K562 (cell line): ENCODE data around the gene USP2. TPM values are rescaled to one million over a fixed set of nuclear protein-coding genes. Genes with fewer than 3 reads are reported as not detected.

Experiments
- CCNT2 ChIP-seq: IDR thresholded peaks from 2 replicates; pipeline ENCODE4 v1.6.1; 2011; ENCODE audit warnings: borderline replicate concordance, low read depth, mild to moderate bottlenecking, moderate library complexity, mixed read lengths, low read length; ENCODE audit not compliant: insufficient read length; ENCODE audit errors: extremely low read depth
- ELF1 ChIP-seq: fragments of 200-800 bp; sonication (Bioruptor generic); IDR thresholded peaks from 2 replicates; pipeline ENCODE4 v1.6.1; 2016; ENCODE audit warnings: missing genetic modification characterization, missing compliant biosample characterization
- MBD2 ChIP-seq: sonication (generic); IDR thresholded peaks from 2 replicates; pipeline ENCODE4 v1.6.1; 2016; ENCODE audit warnings: low read depth, borderline replicate concordance
- NFIC ChIP-seq: fragments of 450-650 bp; IDR thresholded peaks from 2 replicates; pipeline ENCODE4 v1.6.1; 2017; ENCODE audit warnings: mild to moderate bottlenecking, inconsistent platforms
- NFXL1 ChIP-seq: fragments of 450-650 bp; formaldehyde crosslinking; IDR thresholded peaks from 2 replicates; pipeline ENCODE4 v1.4.0; 2021; ENCODE audit warnings: mild to moderate bottlenecking
- NONO ChIP-seq, 2 experiments: fragments of 200-400 bp in 1 of 2; fragments of 450-650 bp in 1 of 2; formaldehyde crosslinking in 1 of 2; IDR thresholded peaks; 2 replicates each; pipeline ENCODE4 v1.6.1; 2017; ENCODE audit warnings: low read depth in 2 of 2, mild to moderate bottlenecking in 2 of 2, moderate library complexity in 2 of 2, low read length in 1 of 2
- POLR2H ChIP-seq: IDR thresholded peaks from 2 replicates; pipeline ENCODE4 v1.6.1; 2016; ENCODE audit warnings: missing genetic modification characterization, low read depth, mild to moderate bottlenecking, control low read depth, missing compliant biosample characterization, moderate library complexity
- PRPF4 ChIP-seq: fragments of 200-400 bp; formaldehyde crosslinking; IDR thresholded peaks from one replicate; pipeline ENCODE4 v1.6.1; 2017; ENCODE audit warnings: low read length, low read depth, mild to moderate bottlenecking; ENCODE audit not compliant: insufficient read depth, poor library complexity, severe bottlenecking
- PTRF ChIP-seq: fragments of 450-650 bp; IDR thresholded peaks from 2 replicates; pipeline ENCODE4 v1.6.1; 2016; ENCODE audit warnings: mild to moderate bottlenecking, missing genetic modification characterization, missing compliant biosample characterization
- RBFOX2 ChIP-seq: fragments of 200-400 bp; formaldehyde crosslinking; IDR thresholded peaks from 2 replicates; pipeline ENCODE4 v1.6.1; 2017; ENCODE audit warnings: low read depth, mild to moderate bottlenecking, low read length, moderate library complexity
- SMAD1 ChIP-seq: fragments of 150-350 bp; IDR thresholded peaks from 2 replicates; pipeline ENCODE4 v1.6.1; 2014; ENCODE audit warnings: low read length, low read depth; ENCODE audit not compliant: partially characterized antibody
- SP1 ChIP-seq: sonication (generic); formaldehyde crosslinking; IDR thresholded peaks from 2 replicates; pipeline ENCODE4 v1.8.1; 2022; ENCODE audit warnings: mild to moderate bottlenecking, missing genetic modification reagents
- TCF7L2 ChIP-seq: fragments of 150-350 bp; IDR thresholded peaks from 2 replicates; pipeline ENCODE4 v1.6.1; 2016; ENCODE audit warnings: low read depth, mild to moderate bottlenecking, low read length, moderate library complexity
- ZFX ChIP-seq: sonication (generic); formaldehyde crosslinking; IDR thresholded peaks from 2 replicates; pipeline ENCODE4 v1.8.0; 2022; ENCODE audit warnings: mild to moderate bottlenecking, missing genetic modification reagents, moderate library complexity
- ZNF77 ChIP-seq: fragments of 250-450 bp; sonication (Bioruptor Pico); IDR thresholded peaks from 2 replicates; pipeline ENCODE4 v1.5.0; 2020
- polyA plus RNA-seq, 8 experiments: library from polyadenylated mRNA; depleted of rRNA in 4 of 8; stranded (reverse) in 5 of 8; unstranded in 3 of 8; fragments of >200 nt; fragmentation: Nextera tagmentation in 2 of 8; fragmentation: Illumina TruSeq in 1 of 8; extraction: Ambion mirVana in 2 of 8; extraction: Trizol in 1 of 8; gene quantifications; 2 replicates each; pipeline versions ENCODE4 v1.2.1 to v1.2.3, GENCODE V29; 2011 to 2014; ENCODE audit warnings: inconsistent platforms in 1 of 8, missing spikeins in 1 of 8
- total RNA-seq, 7 experiments: library from RNA; depleted of rRNA in 6 of 7; stranded (reverse); fragments of >200 nt in 6 of 7; fragmentation: Illumina TruSeq in 2 of 7; extraction: Trizol in 2 of 7; gene quantifications; 2 replicates each; pipeline versions ENCODE4 v1.2.1 to v1.2.3, GENCODE V29; 2011 to 2021; ENCODE audit warnings: low replicate concordance in 1 of 7
- TF ChIP-seq, protein P1 (sequence below), 2 experiments: IDR thresholded peaks; 2 replicates each; pipeline ENCODE4 v1.6.1; 2011; ENCODE audit warnings: borderline replicate concordance in 1 of 2, control low read depth in 1 of 2, low read depth in 1 of 2, low read length in 1 of 2, mild to moderate bottlenecking in 1 of 2, mixed read lengths in 1 of 2, moderate library complexity in 1 of 2; ENCODE audit not compliant: insufficient read depth in 1 of 2, insufficient read length in 1 of 2, poor library complexity in 1 of 2, severe bottlenecking in 1 of 2; ENCODE audit errors: extremely low read depth in 1 of 2
- TF ChIP-seq, protein P2 (sequence below): fragments of 250-450 bp; sonication (Bioruptor Pico); IDR thresholded peaks from 2 replicates; pipeline ENCODE4 v1.9.0; 2021; ENCODE audit warnings: mild to moderate bottlenecking, inconsistent platforms
- TF ChIP-seq, protein P3 (sequence below): fragments of 250-450 bp; sonication (Bioruptor Pico); IDR thresholded peaks from 2 replicates; pipeline ENCODE4 v1.8.0; 2022; ENCODE audit warnings: inconsistent platforms, mild to moderate bottlenecking, moderate library complexity, borderline replicate concordance
- TF ChIP-seq, protein P4 (sequence below): sonication (generic); formaldehyde crosslinking; IDR thresholded peaks from 2 replicates; pipeline ENCODE4 v1.9.0; 2022; ENCODE audit warnings: mild to moderate bottlenecking, missing genetic modification reagents
- TF ChIP-seq, protein P5 (sequence below): fragments of 450-650 bp; IDR thresholded peaks from one replicate; pipeline ENCODE4 v1.6.1; 2018; ENCODE audit warnings: mild to moderate bottlenecking, moderate library complexity; ENCODE audit not compliant: partially characterized antibody

USP2 gene
- total and polyA plus RNA-seq, 9 of the 15 experiments (the other 6 are each of a cell fraction or from before 2014, with no cell fraction given): 2.8 to 16.9 (median 3.9) TPM

DNA sequence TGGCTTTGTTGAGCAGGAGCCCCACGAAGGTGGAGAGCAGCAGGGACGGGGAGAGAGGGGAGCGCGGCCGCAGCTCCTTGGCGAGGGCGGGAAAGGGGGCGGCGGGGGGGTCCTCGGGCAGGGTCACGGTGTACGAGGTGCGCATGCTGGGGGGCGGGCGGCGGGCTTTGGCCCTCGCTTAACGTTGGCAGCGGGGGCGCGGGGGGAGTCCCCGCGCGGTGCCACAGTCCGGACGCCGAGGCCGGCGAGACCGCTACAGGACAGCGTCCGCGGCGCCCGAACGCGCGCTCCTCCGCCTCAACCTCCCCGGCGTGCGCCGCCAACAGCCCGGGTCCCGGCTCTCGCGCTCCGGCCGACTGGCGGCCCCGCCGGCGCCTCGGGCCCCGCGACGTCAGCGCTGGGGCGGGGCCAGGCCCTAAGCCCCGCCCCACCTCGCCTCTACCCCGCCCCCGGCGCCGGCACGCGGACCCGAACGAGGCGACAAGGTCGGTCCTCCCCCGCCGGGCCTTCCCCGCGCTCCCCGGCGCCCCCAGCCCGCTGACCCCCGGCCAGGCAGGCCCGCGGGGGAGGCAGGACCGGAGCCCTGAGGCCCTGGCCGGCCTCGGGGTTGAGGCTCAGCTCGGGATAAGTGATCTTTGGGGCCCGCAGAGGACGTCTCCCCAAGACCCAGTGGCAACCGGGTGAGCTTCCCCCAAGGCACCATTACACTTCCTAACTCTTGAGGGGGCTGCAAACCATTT, 17.5 kb downstream of the USP2 start (continued):
- 0 out of 2 replicates have a peak, but pooled peaks have one; percentile 36 for TF ChIP-seq RBFOX2
- no peak for TF ChIP-seq PTRF (tag)
- TF ChIP-seq ELF1 (tag): no peak
- no peak for TF ChIP-seq PRPF4
- TF ChIP-seq, protein P1, sequence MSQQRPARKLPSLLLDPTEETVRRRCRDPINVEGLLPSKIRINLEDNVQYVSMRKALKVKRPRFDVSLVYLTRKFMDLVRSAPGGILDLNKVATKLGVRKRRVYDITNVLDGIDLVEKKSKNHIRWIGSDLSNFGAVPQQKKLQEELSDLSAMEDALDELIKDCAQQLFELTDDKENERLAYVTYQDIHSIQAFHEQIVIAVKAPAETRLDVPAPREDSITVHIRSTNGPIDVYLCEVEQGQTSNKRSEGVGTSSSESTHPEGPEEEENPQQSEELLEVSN (IDR thresholded peaks at IDR 0.05; ENCODE audit: borderline replicate concordance in 1 of 2, extremely low read depth in 1 of 2, insufficient read depth in 1 of 2, insufficient read length in 1 of 2, low read depth in 1 of 2, low read length in 1 of 2, poor library complexity in 1 of 2, severe bottlenecking in 1 of 2): peak; percentile 69 to 97
- TF ChIP-seq, protein P2, sequence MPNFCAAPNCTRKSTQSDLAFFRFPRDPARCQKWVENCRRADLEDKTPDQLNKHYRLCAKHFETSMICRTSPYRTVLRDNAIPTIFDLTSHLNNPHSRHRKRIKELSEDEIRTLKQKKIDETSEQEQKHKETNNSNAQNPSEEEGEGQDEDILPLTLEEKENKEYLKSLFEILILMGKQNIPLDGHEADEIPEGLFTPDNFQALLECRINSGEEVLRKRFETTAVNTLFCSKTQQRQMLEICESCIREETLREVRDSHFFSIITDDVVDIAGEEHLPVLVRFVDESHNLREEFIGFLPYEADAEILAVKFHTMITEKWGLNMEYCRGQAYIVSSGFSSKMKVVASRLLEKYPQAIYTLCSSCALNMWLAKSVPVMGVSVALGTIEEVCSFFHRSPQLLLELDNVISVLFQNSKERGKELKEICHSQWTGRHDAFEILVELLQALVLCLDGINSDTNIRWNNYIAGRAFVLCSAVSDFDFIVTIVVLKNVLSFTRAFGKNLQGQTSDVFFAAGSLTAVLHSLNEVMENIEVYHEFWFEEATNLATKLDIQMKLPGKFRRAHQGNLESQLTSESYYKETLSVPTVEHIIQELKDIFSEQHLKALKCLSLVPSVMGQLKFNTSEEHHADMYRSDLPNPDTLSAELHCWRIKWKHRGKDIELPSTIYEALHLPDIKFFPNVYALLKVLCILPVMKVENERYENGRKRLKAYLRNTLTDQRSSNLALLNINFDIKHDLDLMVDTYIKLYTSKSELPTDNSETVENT (CRISPR knock-in tag): peak; percentile 68
- no peak for TF ChIP-seq MBD2
- 0 out of 4 replicates have a peak, but pooled peaks of 1 of the 2 experiments have one; percentile 28 for TF ChIP-seq NONO (IDR thresholded peaks at IDR 0.05; ENCODE audit: low read depth in 2 of 2, low read length in 1 of 2)
- no peak for TF ChIP-seq SMAD1
- TF ChIP-seq, protein P3, sequence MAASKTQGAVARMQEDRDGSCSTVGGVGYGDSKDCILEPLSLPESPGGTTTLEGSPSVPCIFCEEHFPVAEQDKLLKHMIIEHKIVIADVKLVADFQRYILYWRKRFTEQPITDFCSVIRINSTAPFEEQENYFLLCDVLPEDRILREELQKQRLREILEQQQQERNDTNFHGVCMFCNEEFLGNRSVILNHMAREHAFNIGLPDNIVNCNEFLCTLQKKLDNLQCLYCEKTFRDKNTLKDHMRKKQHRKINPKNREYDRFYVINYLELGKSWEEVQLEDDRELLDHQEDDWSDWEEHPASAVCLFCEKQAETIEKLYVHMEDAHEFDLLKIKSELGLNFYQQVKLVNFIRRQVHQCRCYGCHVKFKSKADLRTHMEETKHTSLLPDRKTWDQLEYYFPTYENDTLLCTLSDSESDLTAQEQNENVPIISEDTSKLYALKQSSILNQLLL: no peak
- TF ChIP-seq NFIC: no peak
- no peak for TF ChIP-seq NFXL1 (CRISPR knock-in tag)
- TF ChIP-seq CCNT2: peak; percentile 50
- no peak for TF ChIP-seq ZNF77 (CRISPR knock-in tag)
- no peak for TF ChIP-seq POLR2H (tag)
- TF ChIP-seq, protein P4, sequence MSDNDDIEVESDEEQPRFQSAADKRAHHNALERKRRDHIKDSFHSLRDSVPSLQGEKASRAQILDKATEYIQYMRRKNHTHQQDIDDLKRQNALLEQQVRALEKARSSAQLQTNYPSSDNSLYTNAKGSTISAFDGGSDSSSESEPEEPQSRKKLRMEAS: peak; percentile 20; the same call in 1 of the 2 replicates
- TF ChIP-seq, protein P5, sequence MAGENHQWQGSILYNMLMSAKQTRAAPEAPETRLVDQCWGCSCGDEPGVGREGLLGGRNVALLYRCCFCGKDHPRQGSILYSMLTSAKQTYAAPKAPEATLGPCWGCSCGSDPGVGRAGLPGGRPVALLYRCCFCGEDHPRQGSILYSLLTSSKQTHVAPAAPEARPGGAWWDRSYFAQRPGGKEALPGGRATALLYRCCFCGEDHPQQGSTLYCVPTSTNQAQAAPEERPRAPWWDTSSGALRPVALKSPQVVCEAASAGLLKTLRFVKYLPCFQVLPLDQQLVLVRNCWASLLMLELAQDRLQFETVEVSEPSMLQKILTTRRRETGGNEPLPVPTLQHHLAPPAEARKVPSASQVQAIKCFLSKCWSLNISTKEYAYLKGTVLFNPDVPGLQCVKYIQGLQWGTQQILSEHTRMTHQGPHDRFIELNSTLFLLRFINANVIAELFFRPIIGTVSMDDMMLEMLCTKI: no peak
- TF ChIP-seq TCF7L2: no peak
- TF ChIP-seq SP1 (CRISPR knock-in tag): 0 out of 2 replicates have a peak, but pooled peaks have one; percentile 30
- peak; percentile 40; the same call in 1 of the 2 replicates for TF ChIP-seq ZFX (CRISPR knock-in tag)
